Measurements from ENCODE around the gene PTGDR. TPM values are rescaled to one million over a fixed set of nuclear protein-coding genes. Genes with fewer than 3 reads are reported as not detected.

PTGDR gene
- total RNA-seq, 4 donors from 2014 or later = 0.23 to 2.0 (median 1.1) TPM

- Histone ChIP-seq H3K36me3 (no peaks in the 10 kb centered on the region), H3K4me1 (peaks cover 34% of the 10 kb centered on the region), H3K27me3 (peaks cover 28% of the 10 kb centered on the region), H3K9me3 (no peaks in the 10 kb centered on the region), H3K27ac (no peak overlapping the region), H3K4me3 (peak overlapping the region; percentile 64)
- peak in 1 of 2 donors; percentile 60 for DNase-seq (ENCODE audit: low spot score in 2 of 2)
- TF ChIP-seq POLR2AphosphoS5 (IDR thresholded peaks at IDR 0.05) = no peak
- TF ChIP-seq EP300 (IDR thresholded peaks at IDR 0.05) = no peak
- no peak for TF ChIP-seq CTCF (IDR thresholded peaks at IDR 0.05)
- TF ChIP-seq POLR2A (IDR thresholded peaks at IDR 0.05) = no peak
- 4% methylated on average over 27 of the region's 54 CpGs for whole genome bisulfite sequencing
Measured at GRCh38 chr14:52268279-52269061, 972 bp downstream of the PTGDR start.

GRCh38 chr14:52269100-52269499 lies 1.6 kb downstream of the PTGDR start:
- Histone ChIP-seq H3K4me1 (peaks cover 34% of the 10 kb centered on the region), H3K4me3 (peak overlapping the region; percentile 64), H3K27ac (no peak overlapping the region), H3K36me3 (no peaks in the 10 kb centered on the region), H3K27me3 (peaks cover 28% of the 10 kb centered on the region), H3K9me3 (no peaks in the 10 kb centered on the region)
- 44% methylated on average over 17 of the region's 17 CpGs for WGBS
- TF ChIP-seq EP300 (IDR thresholded peaks at IDR 0.05) (no peak), POLR2AphosphoS5 (IDR thresholded peaks at IDR 0.05) (no peak), POLR2A (IDR thresholded peaks at IDR 0.05) (no peak), CTCF (IDR thresholded peaks at IDR 0.05) (no peak)
- DNase-seq (ENCODE audit: low spot score in 2 of 2) = no peak

GRCh38 chr14:52269982-52270381 lies 2.5 kb downstream of the PTGDR start:
- TF ChIP-seq CTCF (IDR thresholded peaks at IDR 0.05) (no peak), EP300 (IDR thresholded peaks at IDR 0.05) (no peak), POLR2A (IDR thresholded peaks at IDR 0.05) (no peak), POLR2AphosphoS5 (IDR thresholded peaks at IDR 0.05) (no peak)
- Histone ChIP-seq H3K4me1 (peaks cover 34% of the 10 kb centered on the region), H3K9me3 (no peaks in the 10 kb centered on the region), H3K27ac (no peak overlapping the region), H3K27me3 (peaks cover 28% of the 10 kb centered on the region), H3K36me3 (no peaks in the 10 kb centered on the region), H3K4me3 (no peak overlapping the region)
- WGBS = 85% methylated on average over 8 of the region's 8 CpGs
- DNase-seq (ENCODE audit: low spot score in 2 of 2) = no peak

GRCh38 chr14:52271538-52271937 lies 4.0 kb downstream of the PTGDR start:
- DNase-seq (ENCODE audit: low spot score in 2 of 2) = no peak
- Histone ChIP-seq H3K27ac (no peak overlapping the region), H3K27me3 (peaks cover 28% of the 10 kb centered on the region), H3K36me3 (no peaks in the 10 kb centered on the region), H3K9me3 (no peaks in the 10 kb centered on the region), H3K4me3 (no peak overlapping the region), H3K4me1 (peaks cover 31% of the 10 kb centered on the region)
- 88% methylated on average over 1 of the region's 1 CpG for WGBS
- TF ChIP-seq POLR2A (IDR thresholded peaks at IDR 0.05) (no peak), EP300 (IDR thresholded peaks at IDR 0.05) (no peak), POLR2AphosphoS5 (IDR thresholded peaks at IDR 0.05) (no peak), CTCF (IDR thresholded peaks at IDR 0.05) (no peak)

GRCh38 chr14:52272375-52272774 lies 4.9 kb downstream of the PTGDR start:
- Histone ChIP-seq H3K4me3 (no peak overlapping the region), H3K4me1 (peaks cover 23% of the 10 kb centered on the region), H3K9me3 (no peaks in the 10 kb centered on the region), H3K27ac (no peak overlapping the region), H3K36me3 (no peaks in the 10 kb centered on the region), H3K27me3 (peaks cover 21% of the 10 kb centered on the region)
- TF ChIP-seq EP300 (IDR thresholded peaks at IDR 0.05) (no peak), POLR2AphosphoS5 (IDR thresholded peaks at IDR 0.05) (no peak), CTCF (IDR thresholded peaks at IDR 0.05) (no peak), POLR2A (IDR thresholded peaks at IDR 0.05) (no peak)
- no peak for DNase-seq (ENCODE audit: low spot score in 2 of 2)
- WGBS = 60% methylated on average over 3 of the region's 3 CpGs
